Activated naive CD4-positive, alpha-beta T cell treated with anti-CD3 and anti-CD28 coated beads, Interleukin-2, amount 50 U/mL, for 24 hours (primary cell): Measurements from ENCODE around the gene IGFL2.
"Not testable (repeated sequence)": the region's sequence is repeated elsewhere in the genome, so short reads cannot be mapped to it uniquely, and the experiment has no call there.

Experiments
- H3K27ac Mint-ChIP-seq: one replicate; pipeline ENCODE4 v1.8.0; 2021; ENCODE audit warnings: mild to moderate bottlenecking, mixed read lengths
- H3K27me3 Mint-ChIP-seq: one replicate; pipeline ENCODE4 v1.8.0; 2021; ENCODE audit warnings: mixed read lengths
- H3K36me3 Mint-ChIP-seq: one replicate; pipeline ENCODE4 v1.8.0; 2021; ENCODE audit warnings: mixed read lengths
- H3K4me1 Mint-ChIP-seq: one replicate; pipeline ENCODE4 v1.8.0; 2021; ENCODE audit warnings: mixed read lengths
- H3K4me3 Mint-ChIP-seq: one replicate; pipeline ENCODE4 v1.8.0; 2021; ENCODE audit warnings: mild to moderate bottlenecking, mixed read lengths
- H3K9me3 Mint-ChIP-seq: one replicate; pipeline ENCODE4 v1.8.0; 2021; ENCODE audit warnings: mixed read lengths

IGFL2 gene

GRCh38 chr19:46192992-46193650 is 45.1 kb downstream of the IGFL2 start:
- Mint-ChIP-seq H3K9me3 (no peaks in the 10 kb centered on the region), H3K27ac (no peak overlapping the region), H3K27me3 (peaks cover 34% of the 10 kb centered on the region), H3K36me3 (peaks cover 3% of the 10 kb centered on the region), H3K4me1 (no peaks in the 10 kb centered on the region), H3K4me3 (no peak overlapping the region)

- Mint-ChIP-seq H3K4me3 (no peak overlapping the region), H3K27me3 (peaks cover 30% of the 10 kb centered on the region), H3K4me1 (no peaks in the 10 kb centered on the region), H3K27ac (no peak overlapping the region), H3K9me3 (no peaks in the 10 kb centered on the region), H3K36me3 (peaks cover 3% of the 10 kb centered on the region)
Measured at GRCh38 chr19:46193678-46194077, 45.6 kb downstream of the IGFL2 start.

- Mint-ChIP-seq H3K27ac (no peak overlapping the region), H3K9me3 (no peaks in the 10 kb centered on the region), H3K36me3 (peaks cover 3% of the 10 kb centered on the region), H3K4me1 (no peaks in the 10 kb centered on the region), H3K4me3 (no peak overlapping the region), H3K27me3 (peaks cover 22% of the 10 kb centered on the region)
Measured at GRCh38 chr19:46195104-46195503, 47.1 kb downstream of the IGFL2 start.

GRCh38 chr19:46195919-46196318 is 47.9 kb downstream of the IGFL2 start:
- not testable (repeated sequence) for H3K4me1 Mint-ChIP-seq, H3K4me3 Mint-ChIP-seq, H3K27ac Mint-ChIP-seq, H3K36me3 Mint-ChIP-seq, H3K9me3 Mint-ChIP-seq
- peaks cover 19% of the 10 kb centered on the region for H3K27me3 Mint-ChIP-seq

GRCh38 chr19:46196410-46197124 is 48.5 kb downstream of the IGFL2 start:
- peaks cover 15% of the 10 kb centered on the region for H3K27me3 Mint-ChIP-seq

GRCh38 chr19:46197314-46198070 is 49.5 kb downstream of the IGFL2 start:
- Mint-ChIP-seq H3K27me3 (peaks cover 17% of the 10 kb centered on the region), H3K4me3 (no peak overlapping the region), H3K27ac (no peak overlapping the region), H3K4me1 (no peaks in the 10 kb centered on the region), H3K36me3 (no peaks in the 10 kb centered on the region), H3K9me3 (no peaks in the 10 kb centered on the region)

More at GRCh38 chr19:46196410-46197124, 48.5 kb downstream of the IGFL2 start:
- no peak overlapping the region for H3K4me3 Mint-ChIP-seq
- no peaks in the 10 kb centered on the region for H3K4me1 Mint-ChIP-seq
- H3K27ac Mint-ChIP-seq = no peak overlapping the region
- no peaks in the 10 kb centered on the region for H3K36me3 Mint-ChIP-seq
- H3K9me3 Mint-ChIP-seq = no peaks in the 10 kb centered on the region

GRCh38 chr19:46198756-46199155 is 50.7 kb downstream of the IGFL2 start:
- no peaks in the 10 kb centered on the region for H3K36me3 Mint-ChIP-seq
- no peaks in the 10 kb centered on the region for H3K4me1 Mint-ChIP-seq
- H3K27ac Mint-ChIP-seq = no peak overlapping the region
- H3K9me3 Mint-ChIP-seq = no peaks in the 10 kb centered on the region
- peaks cover 16% of the 10 kb centered on the region for H3K27me3 Mint-ChIP-seq
- no peak overlapping the region for H3K4me3 Mint-ChIP-seq

GRCh38 chr19:46201454-46202310 is 53.6 kb downstream of the IGFL2 start:
- Mint-ChIP-seq H3K4me3 (no peak overlapping the region), H3K27ac (no peak overlapping the region), H3K4me1 (no peaks in the 10 kb centered on the region), H3K36me3 (no peaks in the 10 kb centered on the region), H3K9me3 (no peaks in the 10 kb centered on the region), H3K27me3 (peaks cover 9% of the 10 kb centered on the region)

- no peak overlapping the region for H3K27ac Mint-ChIP-seq
- H3K36me3 Mint-ChIP-seq = no peaks in the 10 kb centered on the region
- no peaks in the 10 kb centered on the region for H3K9me3 Mint-ChIP-seq
- no peaks in the 10 kb centered on the region for H3K4me1 Mint-ChIP-seq
- H3K27me3 Mint-ChIP-seq = peaks cover 4% of the 10 kb centered on the region
- H3K4me3 Mint-ChIP-seq = no peak overlapping the region
Measured at GRCh38 chr19:46202426-46202825, 54.4 kb downstream of the IGFL2 start.

GRCh38 chr19:46202872-46203860 is 55.1 kb downstream of the IGFL2 start:
- Mint-ChIP-seq H3K4me3 (no peak overlapping the region), H3K27ac (no peak overlapping the region), H3K9me3 (no peaks in the 10 kb centered on the region), H3K36me3 (no peaks in the 10 kb centered on the region), H3K27me3 (peaks cover 4% of the 10 kb centered on the region), H3K4me1 (no peaks in the 10 kb centered on the region)

- Mint-ChIP-seq H3K4me3 (no peak overlapping the region), H3K27me3 (peaks cover 5% of the 10 kb centered on the region), H3K9me3 (no peaks in the 10 kb centered on the region), H3K27ac (no peak overlapping the region), H3K36me3 (no peaks in the 10 kb centered on the region), H3K4me1 (peaks cover 4% of the 10 kb centered on the region)
Measured at GRCh38 chr19:46204008-46204407, 56.0 kb downstream of the IGFL2 start.

GRCh38 chr19:46205183-46205984 is 57.3 kb downstream of the IGFL2 start:
- Mint-ChIP-seq H3K4me1 (peaks cover 12% of the 10 kb centered on the region), H3K4me3 (no peak overlapping the region), H3K9me3 (no peaks in the 10 kb centered on the region), H3K27me3 (peaks cover 5% of the 10 kb centered on the region), H3K36me3 (no peaks in the 10 kb centered on the region), H3K27ac (no peak overlapping the region)

GRCh38 chr19:46206176-46206575 is 58.1 kb downstream of the IGFL2 start:
- H3K4me1 Mint-ChIP-seq = peaks cover 12% of the 10 kb centered on the region
- peaks cover 5% of the 10 kb centered on the region for H3K27me3 Mint-ChIP-seq
- no peak overlapping the region for H3K4me3 Mint-ChIP-seq
- no peak overlapping the region for H3K27ac Mint-ChIP-seq
- H3K9me3 Mint-ChIP-seq = no peaks in the 10 kb centered on the region
- H3K36me3 Mint-ChIP-seq = no peaks in the 10 kb centered on the region

- Mint-ChIP-seq H3K27me3 (peaks cover 5% of the 10 kb centered on the region), H3K4me3 (no peak overlapping the region), H3K4me1 (peaks cover 12% of the 10 kb centered on the region), H3K36me3 (no peaks in the 10 kb centered on the region), H3K27ac (no peak overlapping the region), H3K9me3 (no peaks in the 10 kb centered on the region)
Measured at GRCh38 chr19:46206682-46207081, 58.6 kb downstream of the IGFL2 start.
